H9 (cell line): ENCODE results near the gene RPS19BP1. TPM values are rescaled to one million over a fixed set of nuclear protein-coding genes. Genes with fewer than 3 reads are reported as not detected.
"Not testable (repeated sequence)": the region's sequence is repeated elsewhere in the genome, so short reads cannot be mapped to it uniquely, and the experiment has no call there.

Experiments
- DNase-seq: peaks from one replicate; pipeline ENCODE4 v3.0.0-alpha.2; 2017
- H2AFZ ChIP-seq: one replicate; pipeline ENCODE4 v1.6.1; 2013; ENCODE audit warnings: mild to moderate bottlenecking, low read length, control low read depth, moderate library complexity
- H2AK5ac ChIP-seq: 2 replicates; pipeline ENCODE4 v1.6.1; 2013; ENCODE audit warnings: low read length, control low read depth, mixed read lengths; ENCODE audit not compliant: insufficient read length
- H2BK120ac ChIP-seq: one replicate; pipeline ENCODE4 v1.6.1; 2013; ENCODE audit warnings: low read depth, mild to moderate bottlenecking, low read length, control low read depth, inconsistent platforms; ENCODE audit not compliant: poor library complexity, severe bottlenecking
- H2BK12ac ChIP-seq: 2 replicates; pipeline ENCODE4 v1.6.1; 2013; ENCODE audit warnings: low read length, control low read depth, mixed read lengths, low read depth; ENCODE audit not compliant: insufficient read length
- H2BK15ac ChIP-seq: 2 replicates; pipeline ENCODE4 v1.6.1; 2013; ENCODE audit warnings: low read depth, low read length, control low read depth
- H2BK20ac ChIP-seq: one replicate; pipeline ENCODE4 v1.6.1; 2013; ENCODE audit warnings: low read depth, mild to moderate bottlenecking, low read length, control low read depth, inconsistent platforms; ENCODE audit not compliant: poor library complexity, severe bottlenecking
- H2BK5ac ChIP-seq: 2 replicates; pipeline ENCODE4 v1.6.1; 2013; ENCODE audit warnings: low read length, control low read depth, mixed read lengths; ENCODE audit not compliant: insufficient read length
- H3K14ac ChIP-seq: 2 replicates; pipeline ENCODE4 v1.6.1; 2013; ENCODE audit warnings: low read length, control low read depth; ENCODE audit not compliant: insufficient read depth
- H3K18ac ChIP-seq: 2 replicates; pipeline ENCODE4 v1.6.1; 2013; ENCODE audit warnings: low read depth, mild to moderate bottlenecking, mixed read lengths, low read length, control low read depth; ENCODE audit not compliant: insufficient read length
- H3K23ac ChIP-seq: 2 replicates; pipeline ENCODE4 v1.6.1; 2013; ENCODE audit warnings: low read length, control low read depth, mixed read lengths, low read depth; ENCODE audit not compliant: insufficient read length
- H3K23me2 ChIP-seq: 2 replicates; pipeline ENCODE4 v1.6.1; 2013; ENCODE audit warnings: low read depth, mild to moderate bottlenecking, mixed read lengths, low read length, control low read depth; ENCODE audit not compliant: insufficient read length, poor library complexity, severe bottlenecking
- H3K27ac ChIP-seq: 2 replicates; pipeline ENCODE4 v1.5.1; 2013; ENCODE audit warnings: low read length, control low read depth, mixed read lengths, low read depth; ENCODE audit not compliant: insufficient read length
- H3K27me3 ChIP-seq: 2 replicates; pipeline ENCODE4 v1.6.1; 2013; ENCODE audit warnings: low read length, control low read depth, inconsistent platforms; ENCODE audit not compliant: insufficient read depth
- H3K4ac ChIP-seq: 2 replicates; pipeline ENCODE4 v1.6.1; 2013; ENCODE audit warnings: low read depth, mild to moderate bottlenecking, control low read depth, inconsistent platforms, low read length, moderate library complexity
- H3K4me1 ChIP-seq: 2 replicates; pipeline ENCODE4 v1.6.1; 2013; ENCODE audit warnings: low read length, control low read depth, inconsistent platforms; ENCODE audit not compliant: insufficient read depth
- H3K4me2 ChIP-seq: 2 replicates; pipeline ENCODE4 v1.6.1; 2013; ENCODE audit warnings: low read length, control low read depth, mixed read lengths; ENCODE audit not compliant: insufficient read length, insufficient read depth
- H3K56ac ChIP-seq: 2 replicates; pipeline ENCODE4 v1.6.1; 2013; ENCODE audit warnings: low read depth, mild to moderate bottlenecking, mixed read lengths, low read length, control low read depth; ENCODE audit not compliant: insufficient read length
- H3K79me1 ChIP-seq: 2 replicates; pipeline ENCODE4 v1.6.1; 2013; ENCODE audit warnings: low read depth, mild to moderate bottlenecking, moderate library complexity, low read length, control low read depth, inconsistent platforms; ENCODE audit not compliant: insufficient read depth, poor library complexity, severe bottlenecking
- H3K79me2 ChIP-seq: 2 replicates; pipeline ENCODE4 v1.6.1; 2013; ENCODE audit warnings: low read length, control low read depth, inconsistent platforms; ENCODE audit not compliant: insufficient read depth
- H3K9ac ChIP-seq: 2 replicates; pipeline ENCODE4 v1.6.1; 2013; ENCODE audit warnings: low read length, control low read depth, mixed read lengths; ENCODE audit not compliant: insufficient read length; ENCODE audit errors: extremely low read depth
- H3K9me3 ChIP-seq: one replicate; pipeline ENCODE4 v1.6.1; 2013; ENCODE audit warnings: low read depth, low read length, inconsistent platforms; ENCODE audit not compliant: control insufficient read depth
- H3T11ph ChIP-seq: one replicate; pipeline ENCODE4 v1.6.1; 2013; ENCODE audit warnings: mild to moderate bottlenecking, low read length, control low read depth, inconsistent platforms
- H4K20me1 ChIP-seq: one replicate; pipeline ENCODE4 v1.6.1; 2013; ENCODE audit not compliant: control insufficient read depth, insufficient read length, insufficient read depth
- H4K5ac ChIP-seq: 2 replicates; pipeline ENCODE4 v1.6.1; 2013; ENCODE audit warnings: low read depth, mild to moderate bottlenecking, mixed read lengths, low read length, control low read depth; ENCODE audit not compliant: insufficient read length
- H4K8ac ChIP-seq: replicated peaks from 2 replicates; pipeline ENCODE4 v1.6.1; 2013; ENCODE audit warnings: low read length, control low read depth, mixed read lengths, low read depth; ENCODE audit not compliant: insufficient read length
- H4K91ac ChIP-seq: 2 replicates; pipeline ENCODE4 v1.6.1; 2013; ENCODE audit warnings: low read depth, mild to moderate bottlenecking, moderate library complexity, mixed read lengths, low read length, control low read depth; ENCODE audit not compliant: insufficient read length
- H3K27ac Mint-ChIP-seq, 3 experiments: 2 replicates in 2 of 3; 3 replicates in 1 of 3; pipeline ENCODE4 v1.8.0; 2020 to 2021; ENCODE audit warnings: mixed read lengths in 3 of 3, mild to moderate bottlenecking in 1 of 3, moderate library complexity in 1 of 3
- H3K27me3 Mint-ChIP-seq: 2 replicates; pipeline ENCODE4 v1.8.0; 2021; ENCODE audit warnings: low read depth, mild to moderate bottlenecking, moderate library complexity, mixed read lengths
- H3K36me3 Mint-ChIP-seq, 3 experiments: 2 replicates in 2 of 3; 3 replicates in 1 of 3; pipeline ENCODE4 v1.8.0; 2020 to 2021; ENCODE audit warnings: low read depth in 3 of 3, mixed read lengths in 3 of 3; ENCODE audit not compliant: insufficient read depth in 1 of 3
- H3K4me1 Mint-ChIP-seq, 2 experiments: 2 replicates each; pipeline ENCODE4 v1.8.0; 2020; ENCODE audit warnings: mixed read lengths in 2 of 2
- H3K4me3 Mint-ChIP-seq, 2 experiments: 2 replicates in 1 of 2; 3 replicates in 1 of 2; pipeline ENCODE4 v1.8.0; 2020 to 2021; ENCODE audit warnings: mild to moderate bottlenecking in 2 of 2, mixed read lengths in 2 of 2, moderate library complexity in 1 of 2
- H3K9me3 Mint-ChIP-seq, 2 experiments: 2 replicates in 1 of 2; 3 replicates in 1 of 2; pipeline ENCODE4 v1.8.0; 2020; ENCODE audit warnings: mild to moderate bottlenecking in 2 of 2, mixed read lengths in 2 of 2, moderate library complexity in 1 of 2
- WGBS: extraction: QIAGEN DNeasy Blood & Tissue Kit; methylation state at CpG from one replicate; pipeline ENCODE4 v1.1.7; 2013; ENCODE audit warnings: missing lambda C conversion rate, low lambda C conversion rate, mixed read lengths; ENCODE audit not compliant: insufficient read length; ENCODE audit errors: extremely low coverage; 5-methylcytosine and 5-hydroxymethylcytosine counted together
- total RNA-seq: library from RNA; stranded (reverse); gene quantifications from 2 replicates; pipeline ENCODE4 v1.2.1, GENCODE V29; 2021

RPS19BP1 gene
- total RNA-seq, 1 experiment from 2014 or later, result 65.0 TPM

DNA sequence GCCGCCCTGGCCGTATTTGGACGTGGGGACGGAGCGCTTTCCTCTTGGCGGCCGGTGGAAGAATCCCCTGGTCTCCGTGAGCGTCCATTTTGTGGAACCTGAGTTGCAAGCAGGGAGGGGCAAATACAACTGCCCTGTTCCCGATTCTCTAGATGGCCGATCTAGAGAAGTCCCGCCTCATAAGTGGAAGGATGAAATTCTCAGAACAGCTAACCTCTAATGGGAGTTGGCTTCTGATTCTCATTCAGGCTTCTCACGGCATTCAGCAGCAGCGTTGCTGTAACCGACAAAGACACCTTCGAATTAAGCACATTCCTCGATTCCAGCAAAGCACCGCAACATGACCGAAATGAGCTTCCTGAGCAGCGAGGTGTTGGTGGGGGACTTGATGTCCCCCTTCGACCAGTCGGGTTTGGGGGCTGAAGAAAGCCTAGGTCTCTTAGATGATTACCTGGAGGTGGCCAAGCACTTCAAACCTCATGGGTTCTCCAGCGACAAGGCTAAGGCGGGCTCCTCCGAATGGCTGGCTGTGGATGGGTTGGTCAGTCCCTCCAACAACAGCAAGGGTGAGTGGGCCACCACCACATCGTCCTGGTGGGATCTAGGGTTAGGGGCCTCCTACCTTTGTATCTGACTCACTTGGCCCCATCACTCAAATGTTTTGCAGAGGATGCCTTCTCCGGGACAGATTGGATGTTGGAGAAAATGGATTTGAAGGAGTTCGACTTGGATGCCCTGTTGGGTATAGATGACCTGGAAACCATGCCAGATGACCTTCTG lies 11.3 kb downstream of the RPS19BP1 start:
- H3K79me2 ChIP-seq, H3K27ac ChIP-seq, H3K56ac ChIP-seq, H3K4me1 ChIP-seq, H2BK12ac ChIP-seq, H4K20me1 ChIP-seq, DNase-seq, H2BK15ac ChIP-seq, H2BK120ac ChIP-seq, H2BK20ac ChIP-seq, H2BK5ac ChIP-seq, H3T11ph ChIP-seq, H2AK5ac ChIP-seq, H4K5ac ChIP-seq, H3K23ac ChIP-seq, H3K4ac ChIP-seq, H3K9me3 ChIP-seq, H4K91ac ChIP-seq, H3K79me1 ChIP-seq, H4K8ac ChIP-seq, H2AFZ ChIP-seq, H3K27me3 ChIP-seq, H3K9me3 Mint-ChIP-seq: not testable (repeated sequence)
- Histone ChIP-seq H3K14ac (peak overlapping the region; percentile 86; the same call in 1 of the 2 replicates), H3K4me2 (peak overlapping the region; percentile 52), H3K9ac (peak overlapping the region; percentile 97), H3K18ac (peak overlapping the region; percentile 47), H3K23me2 (peaks cover 13% of the 10 kb centered on the region)
- peak overlapping the region; percentile 94 to 98 for H3K4me3 Mint-ChIP-seq
- H3K4me1 Mint-ChIP-seq, result peaks cover 27 to 29% of the 10 kb centered on the region in 2 experiments
- H3K36me3 Mint-ChIP-seq, result peaks cover 28 to 68% (median 42%) of the 10 kb centered on the region in 3 experiments
- peaks cover 30% of the 10 kb centered on the region for H3K27me3 Mint-ChIP-seq
- WGBS, result no CpG with 5 or more reads among the region's 28 CpGs
- H3K27ac Mint-ChIP-seq, result peak overlapping the region; percentile 98 to 100 (median 100)
